Trophoblast cell (in vitro differentiated cells and primary cell): Measurements from ENCODE around the gene ALOX5AP.

Experiments used
- DNase-seq, 2 donors: peaks; one replicate each; pipeline ENCODE4 v3.0.0-alpha.2; 2016
- H2AFZ ChIP-seq: 2 replicates; pipeline ENCODE4 v1.6.1; 2013; ENCODE audit warnings: low read length, moderate library complexity, mild to moderate bottlenecking; ENCODE audit not compliant: insufficient read depth, poor library complexity
- H2AK5ac ChIP-seq: 2 replicates; pipeline ENCODE4 v1.6.1; 2013; ENCODE audit warnings: mild to moderate bottlenecking, low read length
- H2BK120ac ChIP-seq: 2 replicates; pipeline ENCODE4 v1.6.1; 2013; ENCODE audit warnings: low read length, mild to moderate bottlenecking, moderate library complexity; ENCODE audit not compliant: insufficient read depth, poor library complexity
- H2BK12ac ChIP-seq: 2 replicates; pipeline ENCODE4 v1.6.1; 2013; ENCODE audit warnings: mild to moderate bottlenecking, low read length, moderate library complexity
- H2BK5ac ChIP-seq: 2 replicates; pipeline ENCODE4 v1.6.1; 2013; ENCODE audit warnings: low read length, low read depth, moderate library complexity, mild to moderate bottlenecking; ENCODE audit not compliant: poor library complexity
- H3K14ac ChIP-seq: 2 replicates; pipeline ENCODE4 v1.6.1; 2013; ENCODE audit warnings: mild to moderate bottlenecking, low read length
- H3K18ac ChIP-seq: 2 replicates; pipeline ENCODE4 v1.6.1; 2013; ENCODE audit warnings: mild to moderate bottlenecking, low read length
- H3K23ac ChIP-seq: 2 replicates; pipeline ENCODE4 v1.6.1; 2013; ENCODE audit warnings: low read length
- H3K27ac ChIP-seq: 2 replicates; pipeline ENCODE4 v1.5.1; 2013; ENCODE audit warnings: low read depth, mild to moderate bottlenecking, inconsistent platforms, low read length, moderate library complexity
- H3K27me3 ChIP-seq: 2 replicates; pipeline ENCODE4 v1.6.1; 2013; ENCODE audit warnings: inconsistent platforms, mild to moderate bottlenecking, low read length, moderate library complexity; ENCODE audit not compliant: insufficient read depth
- H3K36me3 ChIP-seq, 2 experiments: 1 replicate in 1 of 2; 2 replicates in 1 of 2; pipeline ENCODE4 v1.6.1; 2013; ENCODE audit warnings: low read length in 2 of 2, mild to moderate bottlenecking in 2 of 2, moderate library complexity in 1 of 2; ENCODE audit not compliant: insufficient read depth in 2 of 2, control insufficient read depth in 1 of 2
- H3K4ac ChIP-seq: 2 replicates; pipeline ENCODE4 v1.6.1; 2013; ENCODE audit warnings: low read depth, mild to moderate bottlenecking, low read length, moderate library complexity
- H3K4me1 ChIP-seq, 2 experiments: 1 replicate in 1 of 2; 2 replicates in 1 of 2; pipeline ENCODE4 v1.6.1; 2013; ENCODE audit warnings: low read length in 2 of 2, mild to moderate bottlenecking in 2 of 2, moderate library complexity in 1 of 2; ENCODE audit not compliant: insufficient read depth in 2 of 2, control insufficient read depth in 1 of 2
- H3K4me2 ChIP-seq: 2 replicates; pipeline ENCODE4 v1.6.1; 2013; ENCODE audit warnings: inconsistent platforms, mild to moderate bottlenecking, low read length, moderate library complexity
- H3K4me3 ChIP-seq: 2 replicates; pipeline ENCODE4 v1.5.1; 2013; ENCODE audit warnings: mild to moderate bottlenecking, low read depth, low read length, inconsistent platforms
- H3K79me1 ChIP-seq: one replicate; pipeline ENCODE4 v1.6.1; 2013; ENCODE audit warnings: low read length
- H3K79me2 ChIP-seq: 2 replicates; pipeline ENCODE4 v1.6.1; 2013; ENCODE audit warnings: low read length, mild to moderate bottlenecking; ENCODE audit not compliant: control insufficient read depth, insufficient read depth, poor library complexity
- H3K9ac ChIP-seq: 2 replicates; pipeline ENCODE4 v1.6.1; 2013; ENCODE audit warnings: mild to moderate bottlenecking, low read length
- H3K9me3 ChIP-seq: 2 replicates; pipeline ENCODE4 v1.6.1; 2013; ENCODE audit warnings: low read depth, mild to moderate bottlenecking, control low read depth, inconsistent platforms, low read length; ENCODE audit not compliant: insufficient read depth
- H4K12ac ChIP-seq: 2 replicates; pipeline ENCODE4 v1.6.1; 2013; ENCODE audit warnings: low read depth, mild to moderate bottlenecking, low read length, moderate library complexity
- H4K8ac ChIP-seq: 2 replicates; pipeline ENCODE4 v1.6.1; 2013; ENCODE audit warnings: low read depth, mild to moderate bottlenecking, low read length, moderate library complexity
- H4K91ac ChIP-seq: one replicate; pipeline ENCODE4 v1.6.1; 2013; ENCODE audit warnings: low read depth, mild to moderate bottlenecking, low read length, moderate library complexity
- WGBS: extraction: QIAGEN DNeasy Blood & Tissue Kit; methylation state at CpG from one replicate; pipeline ENCODE4 v1.1.7; 2013; ENCODE audit warnings: missing lambda C conversion rate; ENCODE audit not compliant: insufficient read length, insufficient coverage; ENCODE audit errors: extremely low coverage; 5-methylcytosine and 5-hydroxymethylcytosine counted together

The ALOX5AP gene

GRCh38 chr13:30752201-30752797 lies 17.0 kb downstream of the ALOX5AP start:
- Histone ChIP-seq H4K8ac (no peak overlapping the region), H3K36me3 (no peaks in the 10 kb centered on the region), H2BK120ac (no peak overlapping the region), H3K79me1 (no peaks in the 10 kb centered on the region), H3K4me1 (peaks cover 0 to 4% of the 10 kb centered on the region in 2 experiments), H3K4ac (no peak overlapping the region), H3K27me3 (no peaks in the 10 kb centered on the region), H3K18ac (no peak overlapping the region), H4K12ac (no peak overlapping the region), H4K91ac (no peak overlapping the region), H3K9me3 (no peaks in the 10 kb centered on the region), H2BK12ac (no peak overlapping the region), H2BK5ac (no peak overlapping the region), H3K4me2 (no peak overlapping the region), H3K14ac (no peak overlapping the region), H2AK5ac (no peak overlapping the region), H3K4me3 (no peak overlapping the region), H2AFZ (no peak overlapping the region), H3K9ac (no peak overlapping the region), H3K27ac (no peak overlapping the region), H3K79me2 (no peaks in the 10 kb centered on the region), H3K23ac (no peak overlapping the region)
- WGBS: no CpG with 5 or more reads among the region's 11 CpGs
- DNase-seq: no peak

DNA sequence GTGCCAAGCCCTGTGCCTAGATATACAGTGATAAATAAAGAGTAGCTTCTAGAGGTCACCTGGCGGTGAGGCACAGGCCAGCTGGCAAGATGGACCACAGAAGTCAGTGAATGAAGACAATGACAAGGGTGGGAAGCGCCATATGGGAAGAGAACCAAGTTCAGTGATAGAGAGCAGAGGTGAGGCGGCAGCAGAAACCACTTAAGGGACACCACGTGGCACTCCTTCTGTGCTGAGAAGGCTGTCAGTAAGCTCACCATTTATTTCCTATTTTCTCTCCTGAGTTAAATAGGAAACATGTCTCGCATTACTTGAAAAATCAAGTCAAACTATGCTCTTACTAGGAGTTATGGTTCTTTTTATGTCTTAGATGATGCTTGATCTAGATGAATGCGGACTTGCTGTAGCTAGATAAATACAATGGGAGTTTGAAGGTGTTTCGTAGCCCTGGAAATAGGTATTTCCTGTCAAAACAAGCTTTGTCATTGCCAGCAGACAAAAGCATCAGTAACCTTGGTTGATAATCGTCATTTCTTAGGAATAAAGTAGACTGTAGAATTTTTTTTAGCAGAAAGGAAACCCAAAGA lies 17.8 kb downstream of the ALOX5AP start:
- Histone ChIP-seq H3K4ac (no peak overlapping the region), H2AK5ac (no peak overlapping the region), H2BK120ac (no peak overlapping the region), H4K8ac (no peak overlapping the region), H3K9me3 (no peaks in the 10 kb centered on the region), H3K14ac (no peak overlapping the region), H3K4me2 (no peak overlapping the region), H4K91ac (no peak overlapping the region), H3K4me1 (peaks cover 0 to 4% of the 10 kb centered on the region in 2 experiments), H3K36me3 (no peaks in the 10 kb centered on the region), H3K27ac (no peak overlapping the region), H3K79me1 (no peaks in the 10 kb centered on the region), H2BK5ac (no peak overlapping the region), H3K4me3 (no peak overlapping the region), H3K27me3 (no peaks in the 10 kb centered on the region), H2BK12ac (no peak overlapping the region), H4K12ac (no peak overlapping the region), H3K79me2 (no peaks in the 10 kb centered on the region), H3K23ac (no peak overlapping the region), H3K18ac (no peak overlapping the region), H3K9ac (no peak overlapping the region), H2AFZ (no peak overlapping the region)
- WGBS: no CpG with 5 or more reads among the region's 8 CpGs
- no peak for DNase-seq

DNA sequence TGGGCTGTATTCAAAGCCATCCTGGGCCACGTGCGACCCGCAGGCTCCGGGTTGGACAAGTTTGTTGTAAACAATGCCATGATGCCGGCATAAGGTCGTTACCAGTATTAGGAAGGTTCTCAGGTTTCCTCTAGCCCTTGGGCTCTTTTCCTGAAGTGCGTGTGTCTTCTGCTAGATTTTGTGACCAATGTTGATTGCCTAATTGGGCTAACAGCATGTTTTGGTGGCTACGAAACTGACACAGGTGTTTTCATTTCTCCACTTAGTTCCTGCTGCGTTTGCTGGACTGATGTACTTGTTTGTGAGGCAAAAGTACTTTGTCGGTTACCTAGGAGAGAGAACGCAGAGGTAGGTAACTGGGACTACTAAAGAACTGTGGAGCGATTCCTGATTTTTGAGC lies 20.3 kb downstream of the ALOX5AP start:
- Histone ChIP-seq H3K36me3 (no peaks in the 10 kb centered on the region), H3K9ac (no peak overlapping the region), H3K14ac (no peak overlapping the region), H2BK5ac (no peak overlapping the region), H3K79me2 (no peaks in the 10 kb centered on the region), H3K79me1 (no peaks in the 10 kb centered on the region), H3K23ac (no peak overlapping the region), H2AK5ac (no peak overlapping the region), H3K4me3 (no peak overlapping the region), H3K27me3 (no peaks in the 10 kb centered on the region), H2BK120ac (no peak overlapping the region), H4K8ac (no peak overlapping the region), H4K91ac (no peak overlapping the region), H4K12ac (no peak overlapping the region), H3K9me3 (no peaks in the 10 kb centered on the region), H2BK12ac (no peak overlapping the region), H3K4me2 (no peak overlapping the region), H3K27ac (no peak overlapping the region), H3K4me1 (peaks cover 0 to 4% of the 10 kb centered on the region in 2 experiments), H2AFZ (no peak overlapping the region), H3K18ac (no peak overlapping the region), H3K4ac (no peak overlapping the region)
- no CpG with 5 or more reads among the region's 12 CpGs for WGBS
- peak; percentile 89 to 97 for DNase-seq

GRCh38 chr13:30757026-30757742 lies 21.8 kb downstream of the ALOX5AP start:
- no peaks in the 10 kb centered on the region for H3K9me3 ChIP-seq
- no peak overlapping the region for H2BK120ac ChIP-seq
- WGBS: no CpG with 5 or more reads among the region's 9 CpGs
- H3K27ac ChIP-seq: no peak overlapping the region
- H3K23ac ChIP-seq: no peak overlapping the region
- no peak overlapping the region for H4K91ac ChIP-seq
- DNase-seq: no peak
- no peak overlapping the region for H3K9ac ChIP-seq
- no peak overlapping the region for H4K12ac ChIP-seq
- H2BK12ac ChIP-seq: no peak overlapping the region
- no peak overlapping the region for H3K4me3 ChIP-seq
- H3K79me2 ChIP-seq: no peaks in the 10 kb centered on the region
- no peaks in the 10 kb centered on the region for H3K79me1 ChIP-seq
- H3K36me3 ChIP-seq: no peaks in the 10 kb centered on the region
- no peak overlapping the region for H3K14ac ChIP-seq
- no peak overlapping the region for H3K4me2 ChIP-seq
- H2BK5ac ChIP-seq: no peak overlapping the region
- H3K4ac ChIP-seq: no peak overlapping the region
- H3K4me1 ChIP-seq: peaks cover 0 to 4% of the 10 kb centered on the region in 2 experiments
- no peak overlapping the region for H3K18ac ChIP-seq
- H2AFZ ChIP-seq: no peak overlapping the region
- no peaks in the 10 kb centered on the region for H3K27me3 ChIP-seq
- H2AK5ac ChIP-seq: no peak overlapping the region
- no peak overlapping the region for H4K8ac ChIP-seq
